ENCODE results near the gene AKIP1. TPM values are rescaled to one million over a fixed set of nuclear protein-coding genes. Genes with fewer than 3 reads are reported as not detected.

AKIP1 gene
- polyA plus RNA-seq, 1 donor from 2014 or later: 81.5 TPM

- no peak for TF ChIP-seq SMC3 (conservative IDR thresholded peaks at IDR 0.05; ENCODE audit: poor library complexity)
- no peak for TF ChIP-seq MXI1 (conservative IDR thresholded peaks at IDR 0.05; ENCODE audit: poor library complexity, severe bottlenecking)
- no peak for TF ChIP-seq POLR2AphosphoS5 (IDR thresholded peaks at IDR 0.05)
- TF ChIP-seq REST (IDR thresholded peaks at IDR 0.05; ENCODE audit: borderline replicate concordance): no peak
- TF ChIP-seq CTCF (IDR thresholded peaks at IDR 0.05; ENCODE audit: poor library complexity, severe bottlenecking): no peak
- no peak for TF ChIP-seq TAF1 (IDR thresholded peaks at IDR 0.05; ENCODE audit: low read depth)
- no peak for TF ChIP-seq RAD21 (conservative IDR thresholded peaks at IDR 0.05)
- TF ChIP-seq EZH2 (IDR thresholded peaks at IDR 0.05; ENCODE audit: borderline replicate concordance, insufficient read depth, low read length, poor library complexity, severe bottlenecking): no peak
- TF ChIP-seq EP300 (conservative IDR thresholded peaks at IDR 0.05; ENCODE audit: poor library complexity, severe bottlenecking): no peak
- no peak overlapping the region for H3K9ac ChIP-seq (ENCODE audit: low read length)
- H3K9me3 ChIP-seq (ENCODE audit: low read length): no peaks in the 10 kb centered on the region
- H3K9me2 ChIP-seq (ENCODE audit: insufficient read depth, low read length): no peaks in the 10 kb centered on the region
- H3K36me3 ChIP-seq (ENCODE audit: insufficient read depth, low read length): peaks cover 4% of the 10 kb centered on the region
- H3K27ac ChIP-seq (ENCODE audit: low read length): no peak overlapping the region
- no peaks in the 10 kb centered on the region for H4K20me1 ChIP-seq (ENCODE audit: insufficient read depth)
- no peaks in the 10 kb centered on the region for H3K27me3 ChIP-seq (ENCODE audit: insufficient read depth, low read depth, low read length)
- no peak overlapping the region for H3K4me3 ChIP-seq (ENCODE audit: low read length)
- no peaks in the 10 kb centered on the region for H3K79me2 ChIP-seq (replicated peaks; ENCODE audit: insufficient read depth, low read length)
- no peaks in the 10 kb centered on the region for H3F3A ChIP-seq (ENCODE audit: insufficient read depth, low read length, poor library complexity, severe bottlenecking)
- H3K4me2 ChIP-seq (ENCODE audit: low read length): no peak overlapping the region
- H2AFZ ChIP-seq (ENCODE audit: low read depth, low read length): no peak overlapping the region
Observed at GRCh38 chr11:8927233-8927632, 16.2 kb downstream of the AKIP1 start.

GRCh38 chr11:8928205-8928604 is 17.2 kb downstream of the AKIP1 start:
- TF ChIP-seq RAD21 (conservative IDR thresholded peaks at IDR 0.05) (no peak), EP300 (conservative IDR thresholded peaks at IDR 0.05; ENCODE audit: poor library complexity, severe bottlenecking) (no peak), REST (IDR thresholded peaks at IDR 0.05; ENCODE audit: borderline replicate concordance) (no peak), POLR2AphosphoS5 (IDR thresholded peaks at IDR 0.05) (no peak), EZH2 (IDR thresholded peaks at IDR 0.05; ENCODE audit: borderline replicate concordance, insufficient read depth, low read length, poor library complexity, severe bottlenecking) (no peak)
- Histone ChIP-seq H4K20me1 (ENCODE audit: insufficient read depth) (no peaks in the 10 kb centered on the region), H3K9me3 (ENCODE audit: low read length) (no peaks in the 10 kb centered on the region), H3F3A (ENCODE audit: insufficient read depth, low read length, poor library complexity, severe bottlenecking) (no peaks in the 10 kb centered on the region), H2AFZ (ENCODE audit: low read depth, low read length) (no peak overlapping the region), H3K9ac (ENCODE audit: low read length) (no peak overlapping the region), H3K27me3 (ENCODE audit: insufficient read depth, low read depth, low read length) (no peaks in the 10 kb centered on the region), H3K79me2 (replicated peaks; ENCODE audit: insufficient read depth, low read length) (no peaks in the 10 kb centered on the region), H3K36me3 (ENCODE audit: insufficient read depth, low read length) (peaks cover 4% of the 10 kb centered on the region), H3K4me2 (ENCODE audit: low read length) (no peak overlapping the region), H3K27ac (ENCODE audit: low read length) (no peak overlapping the region), H3K4me3 (ENCODE audit: low read length) (no peak overlapping the region), H3K9me2 (ENCODE audit: insufficient read depth, low read length) (no peaks in the 10 kb centered on the region)

All from neural cell (in vitro differentiated cells).